ENCODE measurements around the gene INPP5B. TPM values are rescaled to one million over a fixed set of nuclear protein-coding genes. Genes with fewer than 3 reads are reported as not detected.
A peak's percentile ranks its signal among the peaks of the same experiment; 100 is the strongest.

INPP5B gene
- total RNA-seq, result 10 to 100 TPM; 32.6 to 80.8 (median 37.7) TPM

- peak; percentile 92 for ATAC-seq
- peaks cover 0 to 30% (median 13%) of the 10 kb centered on the region in 3 donors for H3K4me1 ChIP-seq
- H3K4me3 ChIP-seq, result peak within 1 kb of the TSS; percentile 85 to 92
- TF ChIP-seq EP300 (IDR thresholded peaks at IDR 0.05) (no peak), POLR2A (IDR thresholded peaks at IDR 0.05) (peak; percentile 43 to 61), CTCF (IDR thresholded peaks at IDR 0.05) (peak in 3 of 4 experiments; percentile 22 to 50 (median 26)), POLR2AphosphoS5 (IDR thresholded peaks at IDR 0.05) (peak; percentile 80)
- peaks cover 0 to 36% of the 10 kb centered on the region in 2 donors for H3K36me3 ChIP-seq
- peak within 1 kb of the TSS; percentile 82 to 93 (median 88) for H3K27ac ChIP-seq
- H3K27me3 ChIP-seq, result no peaks in the 10 kb centered on the region
- H3K9me3 ChIP-seq, result no peaks in the 10 kb centered on the region
- WGBS, 2 donors (ENCODE audit: low coverage in 1 of 2), result 0% methylated on average over 4 of the region's 11 CpGs; no CpG with 5 or more reads in 1 of the 2 donors
These were observed at the start of gene INPP5B for GRCh38 chr1:37946703-37947360. TSS of gene INPP5B (minus strand) at chr1:37947053. CDS start at chr1:37946308, 745 bp downstream.

GRCh38 chr1:37995751-37996345 lies 49.0 kb upstream of the INPP5B start:
- TF ChIP-seq EP300 (IDR thresholded peaks at IDR 0.05), result no peak
- peak in 1 of 4 experiments; percentile 10 for TF ChIP-seq CTCF (IDR thresholded peaks at IDR 0.05)
- peak; percentile 94 for TF ChIP-seq POLR2AphosphoS5 (IDR thresholded peaks at IDR 0.05)
- TF ChIP-seq POLR2A (IDR thresholded peaks at IDR 0.05), result peak; percentile 25 to 39
- H3K4me1 ChIP-seq, result peaks cover under 1 to 66% (median 34%) of the 10 kb centered on the region in 3 donors

GRCh38 chr1:37994886-37995566 lies 48.2 kb upstream of the INPP5B start:
- H3K9me3 ChIP-seq, result no peaks in the 10 kb centered on the region
- TF ChIP-seq EP300 (IDR thresholded peaks at IDR 0.05), result no peak
- no peak for TF ChIP-seq POLR2AphosphoS5 (IDR thresholded peaks at IDR 0.05)
- no peak for TF ChIP-seq POLR2A (IDR thresholded peaks at IDR 0.05)
- TF ChIP-seq CTCF (IDR thresholded peaks at IDR 0.05), result no peak
- no peaks in the 10 kb centered on the region for H3K27me3 ChIP-seq
- peak overlapping the region; percentile 83 to 95 (median 92) for H3K27ac ChIP-seq
- ATAC-seq, result no peak
- 28 to 38% methylated on average over 5 to 11 of the region's 11 CpGs for whole genome bisulfite sequencing, 2 donors (ENCODE audit: low coverage in 1 of 2)
- H3K4me3 ChIP-seq, result peak overlapping the region in 1 of 2 donors; percentile 62
- peaks cover 0 to 65% (median 26%) of the 10 kb centered on the region in 3 donors for H3K4me1 ChIP-seq
- H3K36me3 ChIP-seq, result peaks cover 0 to 19% of the 10 kb centered on the region in 2 donors

More at GRCh38 chr1:37995751-37996345, 49.0 kb upstream of the INPP5B start:
- peak; percentile 74 for ATAC-seq
- Histone ChIP-seq H3K9me3 (no peaks in the 10 kb centered on the region), H3K4me3 (peak overlapping the region; percentile 48 to 62), H3K27ac (peak overlapping the region; percentile 83 to 95 (median 92)), H3K27me3 (no peaks in the 10 kb centered on the region), H3K36me3 (peaks cover 0 to 19% of the 10 kb centered on the region in 2 donors)
- WGBS, 2 donors (ENCODE audit: low coverage in 1 of 2), result 1 to 2% methylated on average over 7 to 12 of the region's 46 CpGs

GRCh38 chr1:37989361-37989930 lies 42.6 kb upstream of the INPP5B start:
- H3K4me3 ChIP-seq, result peak overlapping the region; percentile 86 to 89
- peaks cover 0 to 36% (median 4%) of the 10 kb centered on the region in 3 donors for H3K4me1 ChIP-seq
- H3K36me3 ChIP-seq, result peaks cover 0 to 35% of the 10 kb centered on the region in 2 donors
- WGBS, 2 donors (ENCODE audit: low coverage in 1 of 2), result 0 to 1% methylated on average over 11 to 12 of the region's 30 CpGs
- peak overlapping the region; percentile 49 to 85 (median 78) for H3K27ac ChIP-seq
- H3K27me3 ChIP-seq, result no peaks in the 10 kb centered on the region
- ATAC-seq, result peak; percentile 16
- H3K9me3 ChIP-seq, result no peaks in the 10 kb centered on the region
- TF ChIP-seq EP300 (IDR thresholded peaks at IDR 0.05) (no peak), POLR2A (IDR thresholded peaks at IDR 0.05) (no peak), POLR2AphosphoS5 (IDR thresholded peaks at IDR 0.05) (no peak), CTCF (IDR thresholded peaks at IDR 0.05) (no peak)

Data from gastroesophageal sphincter (tissue), 4 donors.